Activated CD8-positive, alpha-beta memory T cell treated with anti-CD3 and anti-CD28 coated beads for 36 hours (primary cell): ENCODE measurements around the gene PIK3R5. TPM values are rescaled to one million over a fixed set of nuclear protein-coding genes. Genes with fewer than 3 reads are reported as not detected.

Source experiments
- CTCF ChIA-PET: fragments of 350-600 bp; sonication (Branson Sonifier 250); formaldehyde crosslinking; loops from one replicate; lab custom pipeline; 2021; ENCODE audit warnings: antibody characterized with exemption; lab: Charles Lee
- POLR2A ChIA-PET: fragments of 350-600 bp; sonication (Branson Sonifier 250); formaldehyde crosslinking; loops from one replicate; lab custom pipeline; 2021; ENCODE audit warnings: antibody characterized with exemption; lab: Charles Lee
- total RNA-seq, 2 experiments: library from RNA; stranded (reverse); gene quantifications; one replicate each; pipeline ENCODE4 v1.2.3, GENCODE V29; 2021

The PIK3R5 gene, protein sequence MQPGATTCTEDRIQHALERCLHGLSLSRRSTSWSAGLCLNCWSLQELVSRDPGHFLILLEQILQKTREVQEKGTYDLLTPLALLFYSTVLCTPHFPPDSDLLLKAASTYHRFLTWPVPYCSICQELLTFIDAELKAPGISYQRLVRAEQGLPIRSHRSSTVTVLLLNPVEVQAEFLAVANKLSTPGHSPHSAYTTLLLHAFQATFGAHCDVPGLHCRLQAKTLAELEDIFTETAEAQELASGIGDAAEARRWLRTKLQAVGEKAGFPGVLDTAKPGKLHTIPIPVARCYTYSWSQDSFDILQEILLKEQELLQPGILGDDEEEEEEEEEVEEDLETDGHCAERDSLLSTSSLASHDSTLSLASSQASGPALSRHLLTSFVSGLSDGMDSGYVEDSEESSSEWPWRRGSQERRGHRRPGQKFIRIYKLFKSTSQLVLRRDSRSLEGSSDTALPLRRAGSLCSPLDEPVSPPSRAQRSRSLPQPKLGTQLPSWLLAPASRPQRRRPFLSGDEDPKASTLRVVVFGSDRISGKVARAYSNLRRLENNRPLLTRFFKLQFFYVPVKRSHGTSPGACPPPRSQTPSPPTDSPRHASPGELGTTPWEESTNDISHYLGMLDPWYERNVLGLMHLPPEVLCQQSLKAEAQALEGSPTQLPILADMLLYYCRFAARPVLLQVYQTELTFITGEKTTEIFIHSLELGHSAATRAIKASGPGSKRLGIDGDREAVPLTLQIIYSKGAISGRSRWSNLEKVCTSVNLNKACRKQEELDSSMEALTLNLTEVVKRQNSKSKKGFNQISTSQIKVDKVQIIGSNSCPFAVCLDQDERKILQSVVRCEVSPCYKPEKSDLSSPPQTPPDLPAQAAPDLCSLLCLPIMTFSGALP
- total RNA-seq, result 10 to 100 TPM; 23.2 to 24.6 TPM

DNA sequence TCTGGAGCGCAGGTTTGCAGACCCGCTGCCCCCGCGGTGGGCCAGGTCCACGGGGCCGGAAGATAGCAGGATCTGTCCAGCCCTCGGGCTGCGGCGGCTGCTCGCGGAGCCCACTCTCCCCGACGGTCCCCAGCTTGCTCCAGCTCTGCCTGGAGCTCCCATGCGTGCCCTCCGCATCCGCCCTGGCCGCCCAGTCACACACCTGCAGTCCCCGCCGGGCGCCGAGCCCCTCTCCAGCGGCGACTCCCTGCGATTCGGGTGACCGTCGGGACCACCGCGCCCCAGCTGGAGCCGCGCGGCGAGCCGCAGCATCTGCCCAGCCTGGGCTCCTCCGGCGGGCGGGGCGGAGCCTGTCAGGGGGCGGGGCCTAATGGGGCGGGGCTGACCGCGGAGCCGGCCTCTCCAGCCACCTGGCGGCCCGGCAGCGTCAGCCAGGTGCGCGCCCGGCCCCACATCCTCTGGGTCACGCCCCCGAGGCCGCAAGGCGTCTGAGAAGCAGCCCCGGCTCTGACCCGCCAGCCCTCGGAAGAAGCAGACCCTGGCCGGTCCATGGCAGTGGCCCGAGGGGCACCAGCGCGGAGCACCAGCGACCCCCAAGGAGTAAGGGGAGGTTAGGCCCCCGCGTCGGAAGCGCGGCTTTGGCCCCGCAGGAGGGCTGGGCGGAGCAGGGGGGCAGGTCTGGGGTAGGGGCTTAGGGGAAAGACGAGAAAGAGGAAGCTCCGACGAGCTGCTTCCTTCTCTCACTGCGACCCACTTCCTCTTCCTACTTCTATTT lies at the start of gene PIK3R5:
PIK3R5 (minus strand) TSS at position 314 of the 775 bp plus-strand sequence. CDS start 54,213 bp downstream, outside the sequence.
- ChIA-PET POLR2A (interaction anchor here (0.5 to 3.3 kb wide), 9 partner anchors 9 to 847 kb away, joined by 3 to 24 read pairs (median 5); no protein-coding TSS in a partner anchor), CTCF (interaction anchor here (0.7 to 3.1 kb wide), 6 partner anchors 11 to 107 kb away, joined by 3 to 15 read pairs (median 4); no protein-coding TSS in a partner anchor)

- CTCF ChIA-PET, result no interaction called here
- POLR2A ChIA-PET, result no interaction called here
These were observed 45.5 kb upstream of the PIK3R5 start for GRCh38 chr17:9011001-9011400.

DNA sequence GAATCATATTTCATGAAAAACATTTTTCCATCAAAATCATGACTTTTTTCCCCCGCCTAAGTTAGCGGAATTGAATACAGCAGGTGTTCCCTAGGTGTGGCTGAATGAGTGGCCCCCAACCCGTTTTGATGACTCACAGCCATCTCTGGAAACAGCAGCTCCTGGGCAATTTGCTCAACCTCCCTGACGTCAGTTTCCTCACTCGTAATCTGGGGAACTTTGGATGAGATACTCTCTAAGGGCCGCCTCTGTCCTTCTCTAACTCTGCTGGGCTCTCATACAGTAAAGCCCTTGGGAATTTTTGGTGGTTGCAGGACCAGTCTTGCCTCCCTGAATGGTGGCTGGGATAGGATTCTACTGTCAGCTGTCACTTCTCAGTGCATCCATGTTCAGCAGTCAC lies 44.2 kb upstream of the PIK3R5 start:
- CTCF ChIA-PET, result interaction anchor here (1.2 kb wide), 1 partner anchor 12 kb away, joined by 3 read pairs; no protein-coding TSS in a partner anchor
- POLR2A ChIA-PET, result no interaction called here

DNA sequence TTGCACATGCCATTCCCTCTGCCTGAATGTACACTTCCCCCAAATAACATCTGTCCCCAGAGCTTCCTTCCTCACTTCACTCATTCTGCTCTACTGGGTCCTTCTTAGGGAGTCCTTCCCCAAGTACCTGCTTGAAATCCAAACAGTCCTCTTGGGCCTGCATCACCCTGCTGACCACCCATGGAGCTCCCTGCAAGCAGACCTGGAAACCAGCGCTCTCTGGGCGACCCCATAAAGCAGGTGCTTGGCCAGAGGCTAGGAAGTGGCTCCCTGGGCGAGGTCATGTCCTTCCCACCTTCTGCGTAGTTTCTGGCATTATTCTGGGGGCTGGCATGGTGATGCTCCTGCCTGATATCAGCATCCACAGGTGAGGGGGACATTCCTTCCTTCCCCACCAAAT lies 43.6 kb upstream of the PIK3R5 start:
- CTCF ChIA-PET, result interaction anchor here (1.2 kb wide), 1 partner anchor 12 kb away, joined by 3 read pairs; no protein-coding TSS in a partner anchor
- POLR2A ChIA-PET, result no interaction called here

DNA sequence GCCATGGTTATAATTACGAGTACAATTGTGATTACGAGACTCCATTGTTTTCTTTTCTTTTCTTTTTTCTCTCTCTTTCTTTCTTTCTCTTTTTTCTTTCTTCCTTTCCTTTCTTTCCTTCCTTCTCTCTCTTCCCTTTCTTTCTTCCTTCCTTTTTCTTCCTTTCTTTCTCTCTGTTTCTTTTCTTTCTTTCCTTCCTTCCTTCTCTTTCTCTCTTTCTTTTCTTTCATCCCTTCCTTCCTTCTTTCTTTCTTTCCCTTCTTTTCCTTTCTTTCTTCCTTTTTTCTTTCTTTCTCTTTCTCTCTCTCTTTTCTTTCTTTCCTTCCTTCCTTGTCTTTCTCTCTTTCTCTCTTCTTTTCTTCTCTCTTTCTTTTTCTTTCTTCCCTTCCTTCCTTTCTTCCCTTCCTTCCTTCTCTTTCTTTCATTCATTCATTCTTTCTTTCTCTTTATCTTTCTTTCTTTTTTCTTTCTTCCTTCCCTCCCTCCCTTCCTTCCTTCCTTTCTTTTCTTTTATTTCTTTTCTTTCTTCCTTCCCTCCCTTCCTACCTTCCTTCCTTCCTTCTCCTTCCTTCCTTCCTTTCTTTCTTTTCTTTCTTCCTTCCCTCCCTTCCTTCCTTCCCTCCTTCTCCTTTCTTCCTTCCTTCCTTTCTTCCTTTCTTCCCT lies 41.7 kb upstream of the PIK3R5 start:
- CTCF ChIA-PET, result interaction anchor here (1.6 kb wide), 1 partner anchor 9 kb away, joined by 5 read pairs; no protein-coding TSS in a partner anchor
- POLR2A ChIA-PET, result no interaction called here

GRCh38 chr17:9006175-9006767 lies 40.8 kb upstream of the PIK3R5 start:
- ChIA-PET POLR2A (no interaction called here), CTCF (no interaction called here)

DNA sequence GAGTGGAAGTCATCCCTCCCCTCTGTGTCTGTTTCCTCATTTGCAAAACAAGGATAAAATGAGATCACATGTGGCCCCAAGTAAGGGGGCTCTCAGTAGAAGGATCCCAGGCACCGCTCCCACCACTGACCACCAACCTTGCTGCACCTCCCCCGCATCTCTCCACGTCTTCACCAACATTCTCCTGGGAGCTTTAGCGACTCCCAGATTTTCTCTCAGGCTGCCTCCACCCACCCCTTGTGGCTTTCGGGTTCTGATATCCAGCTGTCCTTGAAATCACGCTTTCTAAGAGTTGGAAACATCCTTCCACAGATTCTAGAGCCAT lies 39.4 kb upstream of the PIK3R5 start:
- ChIA-PET POLR2A (no interaction called here), CTCF (interaction anchor here (0.8 kb wide), 1 partner anchor 9 kb away, joined by 3 read pairs; no protein-coding TSS in a partner anchor)

DNA sequence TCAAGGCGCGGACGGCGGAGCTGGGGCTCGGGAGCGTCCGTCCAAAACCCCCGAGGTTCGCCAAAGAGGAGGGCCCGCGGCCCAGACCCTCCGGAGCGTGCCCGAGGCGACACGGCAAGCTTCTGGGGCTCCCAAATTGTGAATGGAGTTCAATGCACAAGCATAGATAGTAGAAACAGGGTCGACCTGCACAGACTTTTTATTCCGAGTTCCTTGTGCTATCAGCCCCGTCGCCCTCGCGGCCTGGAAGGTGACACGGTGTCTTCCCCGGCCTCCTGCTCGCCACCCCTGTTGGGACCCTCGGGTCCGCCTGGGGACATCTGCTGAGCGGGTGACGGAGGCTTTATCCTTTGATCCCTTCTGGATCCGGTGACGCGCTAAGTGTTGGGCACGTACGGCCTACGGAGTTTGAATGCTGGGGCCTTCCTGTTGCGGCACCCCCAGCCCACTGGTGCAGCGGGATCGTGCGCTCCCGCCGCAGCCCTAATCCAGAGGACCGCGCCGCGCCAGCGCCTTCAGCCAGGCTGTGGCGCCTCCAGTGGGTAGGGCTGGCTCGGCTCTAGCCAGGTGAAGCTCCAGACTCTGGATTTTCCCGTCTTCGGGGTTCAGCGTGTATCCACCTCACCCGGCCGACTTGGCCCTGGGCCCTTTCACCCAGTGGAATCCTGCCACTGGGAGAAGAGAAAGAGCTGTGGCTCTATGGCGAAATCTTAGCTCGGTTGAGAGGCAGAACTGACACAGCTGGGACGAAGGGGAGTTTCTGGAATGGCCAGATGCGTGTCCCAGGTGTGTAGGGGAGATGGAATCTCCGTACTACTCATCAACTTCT lies 38.8 kb upstream of the PIK3R5 start:
- ChIA-PET CTCF (interaction anchor here (0.6 to 0.8 kb wide), 2 partner anchors 9 to 146 kb away, joined by 3 to 5 read pairs; no protein-coding TSS in a partner anchor), POLR2A (no interaction called here)

GRCh38 chr17:9003355-9004131 lies 38.0 kb upstream of the PIK3R5 start:
- ChIA-PET POLR2A (no interaction called here), CTCF (interaction anchor here (1.0 to 1.6 kb wide), 5 partner anchors 17 to 551 kb away, joined by 3 to 4 read pairs (median 3); partner anchors contain the start of gene NTN1)

- ChIA-PET CTCF (interaction anchor here (1.0 to 1.6 kb wide), 5 partner anchors 17 to 552 kb away, joined by 3 to 4 read pairs (median 3); partner anchors contain the start of gene NTN1), POLR2A (interaction anchor here (0.7 kb wide), 1 partner anchor 214 kb away, joined by 3 read pairs; no protein-coding TSS in a partner anchor)
These were observed 37.3 kb upstream of the PIK3R5 start for GRCh38 chr17:9002606-9003354.

DNA sequence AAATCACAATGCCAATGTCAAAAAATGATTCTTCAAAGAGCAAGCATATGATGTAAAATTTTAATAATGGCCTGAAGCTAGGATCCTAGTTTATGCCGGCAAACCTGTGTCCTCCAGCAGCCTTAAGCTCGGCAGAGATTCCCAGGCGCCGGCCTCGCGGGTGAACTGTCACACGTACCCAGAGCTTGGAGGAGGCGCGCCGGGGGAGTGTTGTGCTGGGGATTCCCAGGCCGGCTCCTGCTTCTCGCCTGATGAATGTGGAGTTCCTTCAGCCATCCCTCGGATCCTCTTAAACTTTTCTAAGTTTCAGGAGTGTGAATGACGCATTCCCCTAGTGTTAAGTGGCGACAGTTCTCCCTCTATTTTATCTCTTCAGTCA lies 36.7 kb upstream of the PIK3R5 start:
- ChIA-PET CTCF (interaction anchor here (1.2 to 1.6 kb wide), 3 partner anchors 25 to 553 kb away, joined by 3 to 4 read pairs (median 4); no protein-coding TSS in a partner anchor), POLR2A (interaction anchor here (0.7 kb wide), 1 partner anchor 215 kb away, joined by 3 read pairs; no protein-coding TSS in a partner anchor)

DNA sequence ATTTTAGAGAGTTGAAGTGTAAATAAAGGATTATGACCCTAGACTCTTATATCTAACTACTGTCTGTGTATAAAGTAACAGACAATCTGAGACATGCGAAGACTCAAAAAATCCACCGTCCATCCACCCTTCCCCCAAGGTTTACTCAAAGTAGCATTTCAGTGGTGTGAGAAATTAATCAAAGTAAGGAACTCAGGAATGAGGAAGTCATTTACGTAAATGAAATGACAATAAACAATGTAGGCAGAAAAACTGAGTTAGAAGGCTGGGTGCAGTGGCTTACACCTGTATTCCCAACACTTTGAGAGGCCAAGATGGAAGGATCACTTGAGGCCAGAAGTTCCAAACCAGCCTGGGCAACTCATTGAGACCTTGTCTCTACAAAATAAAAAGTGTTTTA lies 36.1 kb upstream of the PIK3R5 start:
- ChIA-PET POLR2A (no interaction called here), CTCF (no interaction called here)

DNA sequence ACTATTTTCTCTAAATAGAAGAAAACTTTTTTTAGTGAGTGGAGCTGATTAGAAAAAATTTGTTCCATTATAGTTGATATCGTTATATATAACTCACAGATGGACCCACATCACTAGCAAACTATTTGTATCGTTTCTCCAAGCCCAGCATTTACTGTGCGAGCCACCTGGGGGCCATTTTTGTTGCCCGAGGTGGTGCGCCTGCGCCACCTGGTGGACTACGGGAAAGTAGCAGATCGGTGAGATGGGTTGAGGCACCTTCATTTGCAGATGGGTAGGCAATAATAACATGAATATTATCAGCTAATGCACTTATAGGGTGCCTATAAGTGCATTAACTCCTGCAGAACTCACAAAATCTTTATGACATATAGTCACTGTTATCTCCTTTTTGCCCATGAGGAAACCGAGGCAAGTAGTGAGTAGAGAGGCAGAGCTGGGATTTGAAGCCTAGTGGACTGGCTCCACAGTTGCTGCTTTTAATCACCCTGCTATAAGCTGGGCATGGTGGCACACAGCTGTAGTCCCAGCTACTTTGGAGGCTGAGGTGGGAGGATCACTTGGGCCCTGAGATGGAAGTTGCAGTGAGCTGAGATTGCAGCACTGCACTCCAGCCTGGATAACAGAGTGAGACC lies 32.6 kb upstream of the PIK3R5 start:
- POLR2A ChIA-PET, result no interaction called here

GRCh38 chr17:8995711-8996110 lies 30.2 kb upstream of the PIK3R5 start:
- ChIA-PET POLR2A (interaction anchor here (0.5 kb wide), 1 partner anchor 323 kb away, joined by 3 read pairs; no protein-coding TSS in a partner anchor), CTCF (interaction anchor here (0.7 to 1.5 kb wide), 4 partner anchors 9 to 101 kb away, joined by 3 to 6 read pairs (median 3); partner anchors contain the start of gene PIK3R5)

More for the DNA sequence above, 32.6 kb upstream of the PIK3R5 start:
- CTCF ChIA-PET, result interaction anchor here (0.7 to 2.0 kb wide), 20 partner anchors 9 to 614 kb away, joined by 3 to 8 read pairs (median 3); no protein-coding TSS in a partner anchor

GRCh38 chr17:8994319-8994718 lies 28.8 kb upstream of the PIK3R5 start:
- CTCF ChIA-PET, result interaction anchor here (1.3 kb wide), 1 partner anchor 23 kb away, joined by 7 read pairs; no protein-coding TSS in a partner anchor
- POLR2A ChIA-PET, result no interaction called here
